ENCODE data around the gene CCP110. TPM values are rescaled to one million over a fixed set of nuclear protein-coding genes. Genes with fewer than 3 reads are reported as not detected.

CCP110 gene
- total RNA-seq, 1 experiment from 2014 or later, result 42.1 TPM

DNA sequence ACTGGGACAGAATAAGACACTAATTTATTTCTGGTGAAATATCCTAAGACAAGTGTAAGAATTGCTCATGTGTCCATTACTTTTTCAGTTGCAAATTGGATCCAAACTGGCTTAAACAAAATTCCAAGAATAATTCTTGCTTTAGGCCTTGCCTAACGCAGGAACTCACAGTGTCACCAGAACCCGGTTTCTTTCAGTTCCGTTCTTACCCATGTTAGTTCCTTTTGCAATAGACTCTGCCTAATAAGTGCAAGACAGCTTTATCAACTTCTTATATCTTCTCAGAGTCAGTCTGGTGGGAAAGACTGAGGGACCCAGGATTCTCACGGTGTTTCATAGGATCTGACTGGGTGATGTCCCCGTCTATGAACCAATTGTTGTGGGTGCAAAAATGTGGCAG is 26.6 kb upstream of the CCP110 start:
- intact Hi-C loops (cut with micrococcal nuclease; ENCODE audit: unreplicated experiment), result no loop called here
- no peaks in the 10 kb centered on the region for H3K9me3 ChIP-seq (ENCODE audit: low read depth, low read length, poor library complexity, severe bottlenecking)
- H3K36me3 ChIP-seq (ENCODE audit: insufficient read depth, low read length, poor library complexity, severe bottlenecking), result peaks cover 8% of the 10 kb centered on the region
- DNase-seq (ENCODE audit: low spot score), result no peak
- no peak overlapping the region for H3K27ac ChIP-seq (ENCODE audit: low read depth, low read length, poor library complexity, severe bottlenecking)
- no TSS peak for BruUV-seq (replicated peaks)
- no peak for TF ChIP-seq EZH2 (IDR thresholded peaks at IDR 0.05; ENCODE audit: borderline replicate concordance, low read depth, low read length, poor library complexity, severe bottlenecking)
- no peak for TF ChIP-seq CTCF (conservative IDR thresholded peaks at IDR 0.05; ENCODE audit: low read depth, low read length)
- no peak overlapping the region for H3K4me3 ChIP-seq (ENCODE audit: low read depth, low read length, poor library complexity, severe bottlenecking)
- POLR2A ChIA-PET (ENCODE audit: low non-redundant PET), result no interaction called here
- no peaks in the 10 kb centered on the region for H3K4me1 ChIP-seq (ENCODE audit: insufficient read depth, low read length, poor library complexity, severe bottlenecking)
- CTCF ChIA-PET, result no interaction called here
- H3K27me3 ChIP-seq (replicated peaks; ENCODE audit: insufficient read depth, low read depth, low read length, poor library complexity), result no peaks in the 10 kb centered on the region

DNA sequence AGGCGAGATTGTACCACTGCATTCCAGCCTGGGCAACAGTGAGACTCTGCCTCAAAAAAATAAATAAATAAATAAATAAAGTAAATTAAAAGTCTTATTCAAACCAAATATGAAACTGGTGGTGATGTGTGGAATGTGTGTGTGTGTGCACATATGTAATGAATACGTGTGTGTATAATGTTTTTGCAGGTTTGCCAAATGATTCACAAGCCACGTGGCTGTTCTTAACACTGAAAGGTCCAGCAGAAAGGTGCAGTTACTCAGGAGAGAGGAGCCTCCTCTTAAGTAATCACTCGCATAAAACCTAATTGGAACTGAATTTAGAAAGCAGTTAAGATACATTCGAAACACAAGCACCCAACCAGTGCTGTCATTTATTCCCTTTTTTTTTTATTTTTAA is 24.7 kb upstream of the CCP110 start:
- ChIA-PET CTCF (no interaction called here), POLR2A (ENCODE audit: low non-redundant PET) (no interaction called here)
- DNase-seq (ENCODE audit: low spot score), result no peak
- Histone ChIP-seq H3K27me3 (replicated peaks; ENCODE audit: insufficient read depth, low read depth, low read length, poor library complexity) (no peaks in the 10 kb centered on the region), H3K27ac (ENCODE audit: low read depth, low read length, poor library complexity, severe bottlenecking) (no peak overlapping the region), H3K36me3 (ENCODE audit: insufficient read depth, low read length, poor library complexity, severe bottlenecking) (peaks cover 14% of the 10 kb centered on the region), H3K4me1 (ENCODE audit: insufficient read depth, low read length, poor library complexity, severe bottlenecking) (no peaks in the 10 kb centered on the region), H3K9me3 (ENCODE audit: low read depth, low read length, poor library complexity, severe bottlenecking) (no peaks in the 10 kb centered on the region), H3K4me3 (ENCODE audit: low read depth, low read length, poor library complexity, severe bottlenecking) (no peak overlapping the region)
- no TSS peak for BruUV-seq (replicated peaks)
- intact Hi-C loops (cut with micrococcal nuclease; ENCODE audit: unreplicated experiment), result no loop called here
- TF ChIP-seq EZH2 (IDR thresholded peaks at IDR 0.05; ENCODE audit: borderline replicate concordance, low read depth, low read length, poor library complexity, severe bottlenecking) (no peak), CTCF (conservative IDR thresholded peaks at IDR 0.05; ENCODE audit: low read depth, low read length) (no peak)

DNA sequence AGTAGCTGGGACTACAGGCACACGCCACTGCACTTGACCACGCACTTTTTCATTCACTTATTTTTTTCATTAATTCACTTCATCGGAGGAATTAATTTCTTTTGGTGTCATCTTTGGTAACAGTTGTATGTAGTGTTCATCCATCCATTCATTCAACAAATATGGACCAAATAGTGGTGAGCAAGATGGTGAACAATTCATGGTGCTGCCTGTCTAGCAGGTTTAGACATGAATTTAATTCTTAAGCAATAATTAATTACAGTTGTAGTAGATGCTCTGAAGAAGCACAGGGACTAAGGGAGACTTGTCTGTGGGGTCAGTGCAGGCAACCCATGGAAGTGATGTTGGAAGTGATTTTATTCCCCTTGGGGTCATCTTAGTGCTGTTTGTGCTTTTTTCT is 24.3 kb upstream of the CCP110 start:
- no peak for DNase-seq (ENCODE audit: low spot score)
- Histone ChIP-seq H3K4me1 (ENCODE audit: insufficient read depth, low read length, poor library complexity, severe bottlenecking) (no peaks in the 10 kb centered on the region), H3K27me3 (replicated peaks; ENCODE audit: insufficient read depth, low read depth, low read length, poor library complexity) (no peaks in the 10 kb centered on the region), H3K36me3 (ENCODE audit: insufficient read depth, low read length, poor library complexity, severe bottlenecking) (peaks cover 14% of the 10 kb centered on the region), H3K4me3 (ENCODE audit: low read depth, low read length, poor library complexity, severe bottlenecking) (no peak overlapping the region), H3K27ac (ENCODE audit: low read depth, low read length, poor library complexity, severe bottlenecking) (no peak overlapping the region), H3K9me3 (ENCODE audit: low read depth, low read length, poor library complexity, severe bottlenecking) (no peaks in the 10 kb centered on the region)
- no peak for TF ChIP-seq EZH2 (IDR thresholded peaks at IDR 0.05; ENCODE audit: borderline replicate concordance, low read depth, low read length, poor library complexity, severe bottlenecking)
- TF ChIP-seq CTCF (conservative IDR thresholded peaks at IDR 0.05; ENCODE audit: low read depth, low read length), result no peak
- CTCF ChIA-PET, result no interaction called here
- intact Hi-C loops (cut with micrococcal nuclease; ENCODE audit: unreplicated experiment), result no loop called here
- no TSS peak for BruUV-seq (replicated peaks)
- POLR2A ChIA-PET (ENCODE audit: low non-redundant PET), result no interaction called here
